GM19023 (cell line): Measurements from ENCODE around the gene SEPTIN1.

Experiments used
- ATAC-seq: cut with Tn5 transposase; IDR thresholded peaks from one replicate; pipeline ENCODE4 v1.9.1; 2021; ENCODE audit warnings: mild to moderate bottlenecking, moderate library complexity; ENCODE audit not compliant: unreplicated experiment

SEPTIN1 gene

GRCh38 chr16:30377050-30377811 is 5.1 kb downstream of the SEPTIN1 start:
- ATAC-seq = no peak

- no peak for ATAC-seq
These were observed 5.9 kb downstream of the SEPTIN1 start for GRCh38 chr16:30376461-30376902.

DNA sequence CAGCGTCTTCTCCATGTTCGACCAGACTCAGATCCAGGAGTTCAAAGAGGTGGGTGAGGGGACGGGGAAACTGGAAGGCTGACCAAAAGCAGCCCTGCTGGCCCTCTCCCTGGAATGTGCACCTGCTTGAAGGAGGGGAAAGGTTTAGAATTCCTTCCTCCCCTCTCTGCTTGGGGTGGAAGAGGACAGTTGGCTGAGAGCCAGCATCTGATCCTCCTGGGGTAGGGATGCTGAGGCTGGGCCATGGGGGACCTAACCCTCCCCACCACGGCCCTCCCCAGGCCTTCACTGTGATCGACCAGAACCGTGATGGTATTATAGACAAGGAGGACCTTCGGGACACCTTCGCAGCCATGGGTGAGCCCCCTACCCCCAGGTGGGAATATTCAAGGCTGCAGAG is 6.5 kb downstream of the SEPTIN1 start:
- no peak for ATAC-seq

- ATAC-seq = no peak
These were observed 7.8 kb downstream of the SEPTIN1 start, which contains the start of gene MYL11 for GRCh38 chr16:30374538-30374937. TSS of gene MYL11 (plus strand) at chr16:30374802. CDS start at chr16:30374858, 56 bp downstream.

GRCh38 chr16:30372725-30373124 is 9.6 kb downstream of the SEPTIN1 start:
- no peak for ATAC-seq

DNA sequence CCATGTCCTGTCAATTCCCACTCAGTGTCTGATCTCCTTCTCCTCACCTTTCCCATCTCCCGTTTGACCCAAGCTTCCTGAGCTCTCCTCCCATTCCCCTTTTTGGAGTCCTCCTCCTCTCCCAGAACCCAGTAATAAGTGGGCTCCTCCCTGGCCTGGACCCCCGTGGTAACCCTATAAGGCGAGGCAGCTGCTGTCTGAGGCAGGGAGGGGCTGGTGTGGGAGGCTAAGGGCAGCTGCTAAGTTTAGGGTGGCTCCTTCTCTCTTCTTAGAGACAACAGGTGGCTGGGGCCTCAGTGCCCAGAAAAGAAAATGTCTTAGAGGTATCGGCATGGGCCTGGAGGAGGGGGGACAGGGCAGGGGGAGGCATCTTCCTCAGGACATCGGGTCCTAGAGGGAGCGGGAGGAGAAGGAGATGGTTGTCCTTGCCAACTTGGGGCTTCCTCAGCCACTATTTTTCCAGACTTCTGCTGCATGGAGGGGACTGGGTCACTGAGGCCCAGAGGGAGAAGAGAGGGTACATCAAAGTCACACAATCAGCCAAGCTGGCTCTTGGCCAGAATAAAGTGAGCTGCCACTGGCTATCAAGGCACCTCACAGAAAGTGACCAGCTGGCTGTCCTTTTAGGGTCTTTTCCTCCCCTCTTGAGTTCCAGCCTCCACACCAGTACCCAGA is 10.2 kb downstream of the SEPTIN1 start:
- ATAC-seq = no peak

GRCh38 chr16:30371248-30371816 is 11.0 kb downstream of the SEPTIN1 start:
- no peak for ATAC-seq

- ATAC-seq = peak; percentile 84
These were observed 11.7 kb downstream of the SEPTIN1 start, which contains the start of gene TBC1D10B for GRCh38 chr16:30370456-30371247. TSS of gene TBC1D10B (minus strand) at chr16:30370494. CDS start at chr16:30370183, 311 bp downstream.

DNA sequence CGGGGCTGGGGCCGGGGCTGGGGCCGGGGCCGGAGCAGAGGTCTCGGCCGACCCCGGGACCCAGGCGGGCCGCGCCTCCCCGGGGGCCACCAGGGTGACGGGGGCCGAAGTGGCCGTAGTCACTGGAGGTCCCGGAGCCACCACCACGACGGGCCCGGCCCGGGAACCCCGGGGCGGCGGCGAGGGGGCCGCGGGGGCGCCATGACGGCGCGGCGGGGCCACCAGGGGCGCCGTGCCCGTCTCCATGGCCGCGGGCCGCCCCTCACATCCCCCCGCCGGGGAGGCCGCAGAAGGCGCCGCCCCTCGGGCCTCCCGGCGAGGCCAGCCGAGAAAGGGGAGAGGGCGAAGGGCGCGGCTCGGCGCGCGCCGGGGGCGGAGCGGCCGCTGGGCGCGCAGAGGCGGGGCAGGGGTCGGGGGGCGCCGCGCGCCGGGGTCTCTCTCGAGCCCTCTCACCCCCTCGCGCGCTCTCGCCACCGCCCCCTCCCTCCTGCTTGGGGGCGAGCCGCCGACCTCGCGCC is 12.4 kb downstream of the SEPTIN1 start:
- peak; percentile 9 for ATAC-seq

GRCh38 chr16:30369091-30369937 is 13.0 kb downstream of the SEPTIN1 start:
- ATAC-seq = no peak

- ATAC-seq = no peak
These were observed 13.6 kb downstream of the SEPTIN1 start for GRCh38 chr16:30368792-30369090.

DNA sequence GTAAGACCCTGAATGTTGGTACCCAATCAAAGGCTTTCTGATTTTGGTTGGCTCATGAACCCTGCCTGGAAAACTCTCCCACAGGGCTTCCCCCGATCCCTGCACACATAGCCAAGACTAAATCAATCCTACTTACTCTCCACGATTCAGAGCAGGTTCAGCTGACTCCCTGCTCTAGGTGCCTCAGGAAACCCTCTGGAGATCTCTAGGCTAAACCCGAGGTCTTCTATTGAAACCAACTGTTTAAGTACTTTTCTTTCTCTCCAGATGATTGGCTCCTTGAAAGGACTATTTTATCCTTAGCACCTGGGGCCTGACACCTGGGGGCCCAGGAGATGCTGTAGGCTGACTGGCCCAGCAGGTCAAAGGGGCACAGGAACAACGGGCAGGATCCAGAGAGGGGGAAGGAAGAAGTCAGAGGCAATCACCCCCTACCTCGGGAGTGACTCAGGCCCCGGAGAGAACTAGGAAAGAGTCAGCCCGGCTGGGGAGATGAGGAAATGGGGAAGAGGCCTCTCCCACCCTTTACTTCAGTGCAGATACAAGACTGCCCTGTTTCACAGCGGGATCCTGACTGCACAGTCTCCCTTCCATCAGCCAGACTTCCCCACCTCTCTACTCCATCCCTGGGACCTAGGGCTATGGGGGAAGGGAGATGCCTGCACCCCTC is 14.1 kb downstream of the SEPTIN1 start:
- ATAC-seq = no peak

GRCh38 chr16:30367349-30368009 is 14.9 kb downstream of the SEPTIN1 start:
- no peak for ATAC-seq

- ATAC-seq = no peak
These were observed 15.8 kb downstream of the SEPTIN1 start for GRCh38 chr16:30366511-30366910.

GRCh38 chr16:30365200-30365599 is 17.2 kb downstream of the SEPTIN1 start:
- no peak for ATAC-seq

- ATAC-seq = no peak
These were observed 21.2 kb downstream of the SEPTIN1 start for GRCh38 chr16:30361180-30361579.

- no peak for ATAC-seq
These were observed 22.5 kb downstream of the SEPTIN1 start for GRCh38 chr16:30359871-30360170.

DNA sequence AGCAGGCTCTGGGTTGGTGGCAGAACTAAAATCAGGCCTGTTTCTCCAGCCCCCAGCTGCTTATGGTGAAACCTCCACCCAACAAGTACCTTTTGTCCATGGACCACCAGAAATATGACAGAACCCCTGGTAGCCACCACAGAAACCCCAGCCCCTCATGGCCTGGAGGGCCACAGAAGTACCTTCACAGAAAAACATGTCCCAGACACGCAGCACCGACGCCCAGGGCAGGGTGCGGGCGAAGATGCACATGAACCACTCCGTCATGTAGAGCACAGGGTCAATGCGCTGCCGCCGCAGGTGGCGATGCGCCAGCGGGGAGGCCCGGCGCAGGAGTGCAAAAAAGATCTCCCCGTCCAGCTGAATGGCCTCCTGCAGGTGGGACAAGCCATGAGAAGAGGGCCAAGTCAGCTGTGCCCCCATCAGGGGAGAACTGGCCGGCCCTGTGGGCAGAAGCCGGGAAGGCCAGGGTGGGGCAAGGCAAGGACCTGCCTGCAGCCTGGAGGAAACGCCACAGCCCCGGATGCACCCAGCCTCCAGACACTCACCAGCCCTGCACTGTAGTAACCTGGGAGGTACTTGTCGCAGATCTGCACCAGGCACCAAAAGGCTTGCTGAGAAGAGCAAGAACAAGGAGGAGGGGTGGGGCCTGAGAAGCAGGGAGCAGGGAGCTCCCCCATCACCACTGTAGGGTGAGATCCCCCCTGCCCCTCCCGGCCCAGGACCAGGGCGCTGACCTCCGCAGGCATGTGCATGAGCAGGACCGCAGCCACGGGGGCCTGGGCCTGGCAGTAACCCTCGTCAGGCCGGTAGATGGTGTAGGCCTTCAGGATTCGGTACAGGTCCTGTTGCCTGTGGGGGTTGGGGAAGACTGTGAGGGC is 23.1 kb downstream of the SEPTIN1 start:
- no peak for ATAC-seq
